T-helper 17 cell (primary cell): ENCODE results near the gene GALNT13. TPM values are rescaled to one million over a fixed set of nuclear protein-coding genes. Genes with fewer than 3 reads are reported as not detected.
"Not testable (repeated sequence)": the region's sequence is repeated elsewhere in the genome, so short reads cannot be mapped to it uniquely, and the experiment has no call there.

Experiments used
- ATAC-seq: fragments of 150-1000 bp; cut with Tn5 transposase; 2 replicates; pipeline ENCODE4 v1.10.0; 2021; ENCODE audit warnings: mild to moderate bottlenecking, moderate library complexity
- DNase-seq, 3 donors: peaks; one replicate each; pipeline versions ENCODE4 v3.0.0 to v3.0.0-alpha.2; 2020 to 2021
- H3K9me3 ChIP-seq: one replicate; pipeline ENCODE4 v1.7.0; 2013; ENCODE audit warnings: low read length, mild to moderate bottlenecking; ENCODE audit not compliant: control insufficient read depth, poor library complexity, severe bottlenecking
- H3K27ac Mint-ChIP-seq: one replicate; pipeline ENCODE4 v1.8.0; 2022; ENCODE audit warnings: mild to moderate bottlenecking, moderate library complexity, mixed read lengths
- H3K27me3 Mint-ChIP-seq: one replicate; pipeline ENCODE4 v1.8.0; 2022; ENCODE audit warnings: mixed read lengths
- H3K36me3 Mint-ChIP-seq: one replicate; pipeline ENCODE4 v1.8.0; 2022; ENCODE audit warnings: low read depth, mixed read lengths
- H3K4me1 Mint-ChIP-seq: one replicate; pipeline ENCODE4 v1.8.0; 2022; ENCODE audit warnings: mild to moderate bottlenecking, mixed read lengths
- H3K4me3 Mint-ChIP-seq: one replicate; pipeline ENCODE4 v1.8.0; 2022; ENCODE audit warnings: mild to moderate bottlenecking, moderate library complexity, mixed read lengths
- total RNA-seq, 4 donors: library from RNA in 2 of 4; stranded (reverse) in 2 of 4; gene quantifications; one replicate each; pipeline ENCODE4 v1.2.3 and lab custom pipeline; 2022 to 2026

The GALNT13 gene
- total RNA-seq, 2 donors from 2014 or later, result not detected

DNA sequence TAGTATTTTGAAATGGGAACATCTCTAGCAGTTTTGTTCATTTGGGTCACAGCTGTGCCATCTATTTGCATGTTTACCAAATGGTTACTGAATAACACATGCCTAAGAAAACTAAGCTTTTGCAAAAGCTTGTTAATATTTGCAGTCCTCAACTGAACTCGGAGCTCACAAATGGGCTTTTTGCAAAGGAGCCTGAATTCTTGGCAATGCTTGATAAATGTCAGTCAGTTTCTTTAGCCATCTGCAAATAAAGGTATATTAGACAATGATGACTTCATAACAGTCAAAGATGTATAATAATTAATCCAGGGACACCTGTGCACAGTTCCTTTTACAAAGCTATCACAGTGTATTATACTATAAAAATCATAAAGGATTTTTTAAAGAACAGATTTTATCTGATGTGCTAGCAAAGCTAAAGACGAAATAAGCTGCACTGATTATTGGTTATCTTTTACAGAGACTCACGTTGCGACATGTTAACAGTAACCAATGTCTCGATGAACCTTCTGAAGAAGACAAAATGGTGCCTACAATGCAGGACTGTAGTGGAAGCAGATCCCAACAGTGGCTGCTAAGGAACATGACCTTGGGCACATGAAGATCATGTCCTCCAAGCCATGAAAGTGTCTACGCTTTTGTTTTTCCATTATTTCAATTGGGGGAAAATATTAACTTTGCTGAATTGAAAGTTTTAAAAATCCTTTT is 578.4 kb downstream of the GALNT13 start:
- DNase-seq (no peak), ATAC-seq (no peak)
- no peaks in the 10 kb centered on the region for H3K4me1 Mint-ChIP-seq
- no peak overlapping the region for H3K4me3 Mint-ChIP-seq
- H3K27ac Mint-ChIP-seq, result no peak overlapping the region
- H3K36me3 Mint-ChIP-seq, result no peaks in the 10 kb centered on the region
- no peaks in the 10 kb centered on the region for H3K27me3 Mint-ChIP-seq
- no peaks in the 10 kb centered on the region for H3K9me3 ChIP-seq

DNA sequence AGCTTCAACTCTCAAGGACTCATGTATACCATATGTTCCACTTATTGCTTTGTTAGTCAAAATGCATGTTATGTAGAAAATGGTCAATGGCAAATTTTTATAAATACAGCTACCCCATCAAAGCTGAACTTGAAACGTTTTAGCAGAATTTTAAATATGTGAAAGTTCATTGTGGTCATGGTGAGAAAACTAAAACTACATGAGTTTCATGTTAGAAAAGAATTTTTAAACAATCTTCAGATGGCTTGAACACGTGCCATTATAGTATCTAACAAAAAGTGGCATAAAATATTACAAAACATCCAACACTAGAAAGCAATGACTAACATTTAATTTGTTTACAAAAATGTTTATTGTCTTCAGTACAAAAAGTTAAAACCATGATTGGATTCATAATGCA is 580.7 kb downstream of the GALNT13 start:
- Mint-ChIP-seq H3K4me1 (no peaks in the 10 kb centered on the region), H3K27me3 (no peaks in the 10 kb centered on the region), H3K27ac (no peak overlapping the region), H3K4me3 (no peak overlapping the region), H3K36me3 (no peaks in the 10 kb centered on the region)
- ATAC-seq (no peak), DNase-seq (no peak)
- no peaks in the 10 kb centered on the region for H3K9me3 ChIP-seq

DNA sequence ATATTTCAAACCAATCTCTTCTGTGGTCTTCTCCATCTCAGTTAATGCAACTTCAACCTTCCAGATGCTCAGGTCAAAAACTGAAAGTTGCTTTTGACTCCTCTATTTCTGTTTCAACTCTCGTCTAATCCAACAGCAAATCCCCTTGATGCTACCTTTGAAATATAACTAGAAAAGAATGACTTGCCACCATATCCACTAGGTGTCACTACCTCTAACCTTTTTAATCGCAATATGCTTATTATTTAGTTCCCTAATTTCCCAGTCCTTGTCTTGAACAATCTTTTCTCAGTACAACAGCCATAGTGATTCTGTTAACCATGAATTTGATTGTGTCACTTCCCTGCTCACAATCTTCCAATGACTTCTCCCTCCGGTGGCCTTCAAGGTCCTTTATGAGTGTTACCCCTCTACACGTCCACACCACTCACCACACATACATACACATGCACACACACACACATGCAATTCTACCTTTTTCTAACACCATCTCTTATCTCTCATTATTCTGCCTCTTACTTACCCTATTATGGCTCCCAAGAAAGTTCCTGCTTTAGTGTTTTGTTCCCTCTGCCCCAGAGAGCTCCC is 581.3 kb downstream of the GALNT13 start:
- H3K27ac Mint-ChIP-seq, result no peak overlapping the region
- H3K4me3 Mint-ChIP-seq, result no peak overlapping the region
- H3K36me3 Mint-ChIP-seq, result no peaks in the 10 kb centered on the region
- H3K9me3 ChIP-seq, result no peaks in the 10 kb centered on the region
- ATAC-seq, result no peak
- no peaks in the 10 kb centered on the region for H3K4me1 Mint-ChIP-seq
- DNase-seq, result no peak
- no peaks in the 10 kb centered on the region for H3K27me3 Mint-ChIP-seq

DNA sequence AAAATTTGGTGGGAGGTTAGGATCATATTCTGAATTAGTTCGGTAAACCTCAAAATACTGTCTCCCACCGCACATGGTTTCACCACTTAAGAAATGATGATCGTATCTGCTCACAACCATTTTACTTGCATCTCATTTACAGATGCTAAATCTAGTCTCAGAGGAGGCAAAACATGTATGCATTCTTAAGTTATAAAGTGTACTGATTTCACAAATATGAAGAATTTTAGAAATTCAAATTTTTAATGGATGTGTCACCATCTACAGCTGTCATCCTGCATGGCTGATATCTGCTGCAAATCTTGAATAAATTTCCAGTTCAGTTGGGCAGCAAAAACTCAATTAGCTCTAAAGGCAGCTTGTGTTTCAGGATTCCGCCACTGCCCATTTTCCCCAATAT is 583.4 kb downstream of the GALNT13 start:
- no peaks in the 10 kb centered on the region for H3K27me3 Mint-ChIP-seq
- H3K27ac Mint-ChIP-seq, result no peak overlapping the region
- H3K36me3 Mint-ChIP-seq, result no peaks in the 10 kb centered on the region
- no peaks in the 10 kb centered on the region for H3K9me3 ChIP-seq
- ATAC-seq (no peak), DNase-seq (no peak)
- H3K4me3 Mint-ChIP-seq, result no peak overlapping the region
- no peaks in the 10 kb centered on the region for H3K4me1 Mint-ChIP-seq

DNA sequence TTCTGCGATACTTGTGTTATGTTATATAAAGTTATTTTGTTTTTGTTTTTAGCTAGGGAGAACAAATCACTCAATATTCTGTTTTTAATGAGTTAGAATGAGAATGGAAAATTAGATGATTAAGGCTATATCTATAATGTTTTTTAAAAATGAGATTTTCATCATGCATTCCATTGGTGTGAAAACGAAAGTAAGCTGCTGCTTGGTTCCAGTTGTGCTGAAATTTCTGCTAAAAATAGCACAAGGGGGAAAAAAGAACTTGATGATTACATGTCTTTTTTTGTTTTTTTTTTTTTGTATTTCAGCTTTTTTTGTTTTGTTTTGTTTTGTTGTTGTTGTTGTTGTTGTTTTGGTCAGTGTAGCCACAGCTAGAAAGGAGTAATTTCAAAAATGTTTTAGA is 584.1 kb downstream of the GALNT13 start:
- DNase-seq, result no peak
- no peak for ATAC-seq
- Mint-ChIP-seq H3K27me3 (no peaks in the 10 kb centered on the region), H3K36me3 (no peaks in the 10 kb centered on the region), H3K27ac (no peak overlapping the region), H3K4me1 (no peaks in the 10 kb centered on the region), H3K4me3 (no peak overlapping the region)
- H3K9me3 ChIP-seq, result no peaks in the 10 kb centered on the region

DNA sequence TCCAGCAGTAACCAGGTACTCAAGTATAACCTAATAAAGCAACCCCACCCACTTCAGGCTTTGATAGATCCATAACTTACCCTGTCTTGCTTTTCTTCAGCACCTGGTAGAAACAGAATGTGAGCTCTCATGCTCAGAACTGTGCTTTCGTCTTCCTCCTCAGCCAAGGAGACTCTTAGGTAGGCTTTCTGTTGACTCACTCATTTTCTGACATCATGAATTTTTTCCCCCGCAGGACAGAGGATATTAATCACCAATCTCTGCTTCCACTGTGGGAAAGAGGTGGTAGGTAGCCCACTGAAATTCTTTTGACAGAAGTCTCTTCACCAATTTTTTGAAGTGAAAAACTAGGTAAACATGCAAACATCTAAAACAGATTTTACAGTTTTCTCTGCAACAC is 585.6 kb downstream of the GALNT13 start:
- H3K4me3 Mint-ChIP-seq, result no peak overlapping the region
- no peaks in the 10 kb centered on the region for H3K36me3 Mint-ChIP-seq
- no peak overlapping the region for H3K27ac Mint-ChIP-seq
- H3K9me3 ChIP-seq, result no peaks in the 10 kb centered on the region
- ATAC-seq (no peak), DNase-seq (no peak)
- H3K4me1 Mint-ChIP-seq, result no peaks in the 10 kb centered on the region
- H3K27me3 Mint-ChIP-seq, result no peaks in the 10 kb centered on the region

DNA sequence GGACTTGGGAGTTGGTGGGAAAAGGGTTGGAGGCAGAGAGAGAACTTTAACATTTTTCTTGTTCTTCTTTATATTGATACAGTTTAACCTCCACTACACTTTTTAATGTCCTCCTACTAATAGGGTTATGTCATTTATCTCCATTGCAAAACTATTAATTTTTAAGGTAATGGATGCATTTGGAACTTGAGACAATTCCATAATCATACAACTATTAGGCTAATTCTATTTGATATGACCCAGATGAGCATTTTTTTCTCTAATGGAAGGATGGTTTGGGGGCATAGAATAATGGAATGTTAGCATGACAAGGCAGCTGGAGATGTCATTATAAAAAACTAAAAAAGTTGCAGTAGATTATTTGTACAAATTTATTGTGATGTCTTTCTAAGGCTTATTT is 587.6 kb downstream of the GALNT13 start:
- ATAC-seq, result no peak
- no peaks in the 10 kb centered on the region for H3K36me3 Mint-ChIP-seq
- DNase-seq, result no peak
- H3K4me1 Mint-ChIP-seq, result no peaks in the 10 kb centered on the region
- H3K27ac Mint-ChIP-seq, result no peak overlapping the region
- no peak overlapping the region for H3K4me3 Mint-ChIP-seq
- no peaks in the 10 kb centered on the region for H3K27me3 Mint-ChIP-seq
- no peaks in the 10 kb centered on the region for H3K9me3 ChIP-seq

DNA sequence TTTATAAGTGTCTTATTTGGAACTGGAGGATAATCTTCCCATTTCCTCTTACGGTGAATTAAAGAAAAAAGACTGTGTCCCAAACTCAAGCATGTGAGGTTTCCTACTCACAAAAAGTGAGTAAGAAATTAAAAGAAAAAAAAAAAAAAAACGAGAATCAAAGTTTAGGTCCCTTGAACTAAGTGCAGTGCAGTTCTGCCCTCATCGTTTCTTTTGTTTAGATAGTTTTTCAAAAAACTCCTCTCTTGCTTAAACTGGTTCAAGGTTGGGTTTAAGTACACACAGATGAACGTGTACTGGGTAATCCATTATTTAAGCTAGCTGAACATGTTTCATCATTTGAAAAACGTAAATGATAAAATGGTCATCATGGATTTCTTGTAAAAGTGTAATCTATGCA is 590.9 kb downstream of the GALNT13 start:
- DNase-seq, result no peak
- Mint-ChIP-seq H3K36me3 (no peaks in the 10 kb centered on the region), H3K4me3 (no peak overlapping the region), H3K4me1 (no peaks in the 10 kb centered on the region), H3K27ac (no peak overlapping the region), H3K27me3 (no peaks in the 10 kb centered on the region)
- no peak for ATAC-seq
- H3K9me3 ChIP-seq, result no peaks in the 10 kb centered on the region

DNA sequence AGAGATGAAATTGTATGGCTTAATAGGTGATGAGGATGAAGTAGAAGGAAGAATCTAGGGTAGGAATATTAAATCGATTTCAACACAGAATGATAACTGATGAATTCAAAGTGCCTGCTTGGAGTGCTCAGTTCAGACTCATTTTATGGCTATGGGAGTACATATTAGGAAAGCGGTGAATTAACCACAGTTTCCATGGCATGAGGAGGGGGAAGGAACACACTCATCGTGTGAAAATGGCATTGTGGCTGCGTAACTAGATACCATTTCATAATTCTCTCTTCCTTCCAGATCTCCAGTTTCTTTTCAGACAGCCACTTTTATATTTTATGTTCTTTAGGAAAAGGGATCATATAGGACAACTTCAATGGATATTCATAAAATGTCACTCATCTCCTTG is 594.5 kb downstream of the GALNT13 start:
- H3K9me3 ChIP-seq, result no peaks in the 10 kb centered on the region
- DNase-seq, result no peak
- no peak overlapping the region for H3K27ac Mint-ChIP-seq
- no peak for ATAC-seq
- H3K36me3 Mint-ChIP-seq, result no peaks in the 10 kb centered on the region
- H3K4me1 Mint-ChIP-seq, result no peaks in the 10 kb centered on the region
- H3K27me3 Mint-ChIP-seq, result no peaks in the 10 kb centered on the region
- no peak overlapping the region for H3K4me3 Mint-ChIP-seq

DNA sequence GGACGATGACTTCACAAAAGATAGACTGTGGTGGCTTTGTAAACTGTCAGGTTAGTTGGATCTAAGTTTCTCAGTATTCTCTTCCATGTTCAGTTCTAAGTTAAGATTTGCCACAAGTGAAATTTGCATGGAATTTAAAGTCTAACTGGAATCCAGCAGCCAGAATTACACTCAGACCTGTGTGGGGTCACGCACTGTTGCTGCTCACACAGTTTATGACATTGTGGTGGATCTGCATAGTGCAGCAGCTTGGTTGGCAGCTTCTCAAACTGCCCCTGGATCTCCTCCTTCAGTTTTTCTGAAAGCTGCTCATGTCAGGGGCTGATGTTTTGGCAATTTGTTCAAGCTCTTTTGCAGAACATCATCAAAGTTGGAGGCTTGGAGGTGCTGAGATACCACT is 598.7 kb downstream of the GALNT13 start:
- Mint-ChIP-seq H3K27me3 (no peaks in the 10 kb centered on the region), H3K4me3 (no peak overlapping the region), H3K27ac (no peak overlapping the region), H3K36me3 (no peaks in the 10 kb centered on the region), H3K4me1 (no peaks in the 10 kb centered on the region)
- no peak for ATAC-seq
- H3K9me3 ChIP-seq, result no peaks in the 10 kb centered on the region
- no peak for DNase-seq

DNA sequence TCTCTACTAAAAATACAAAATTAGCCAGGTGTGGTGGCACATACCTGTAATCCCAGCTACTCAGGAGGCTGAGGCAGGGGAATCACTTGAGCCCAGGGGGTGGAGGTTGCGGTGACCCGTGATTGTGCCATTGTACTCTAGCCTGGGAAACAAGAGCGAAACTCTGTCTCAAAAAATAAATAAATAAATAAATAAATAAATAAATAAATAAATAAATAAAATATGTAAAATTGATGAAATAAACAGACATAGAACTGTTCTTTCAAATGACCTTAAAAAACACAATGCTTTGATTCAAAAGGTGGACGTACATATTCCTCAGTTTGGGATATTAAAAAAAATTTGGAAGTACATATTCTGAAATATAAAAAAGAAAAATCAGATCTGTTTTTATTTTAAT is 599.8 kb downstream of the GALNT13 start:
- H3K4me3 Mint-ChIP-seq, H3K9me3 ChIP-seq, DNase-seq, H3K27ac Mint-ChIP-seq, ATAC-seq, H3K4me1 Mint-ChIP-seq, H3K36me3 Mint-ChIP-seq, H3K27me3 Mint-ChIP-seq: not testable (repeated sequence)

DNA sequence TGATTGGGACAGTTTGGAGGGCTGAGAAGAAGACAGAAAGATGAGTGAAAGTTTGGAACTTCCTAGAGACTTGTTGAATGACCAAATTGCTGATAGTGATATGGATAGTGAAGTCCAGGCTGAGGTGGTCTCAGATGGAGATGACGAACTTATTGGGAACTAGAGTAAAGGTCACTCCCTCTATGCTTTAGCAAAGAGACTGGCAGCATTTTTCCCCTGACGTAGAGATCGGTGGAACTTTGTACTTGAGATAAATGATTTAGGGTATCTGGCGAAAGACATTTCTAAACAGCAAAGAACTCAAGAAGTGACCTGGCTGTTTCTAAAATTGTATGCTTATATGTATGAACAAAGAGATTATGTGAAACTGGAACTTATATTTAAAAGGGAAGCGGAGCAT is 605.6 kb downstream of the GALNT13 start:
- H3K4me3 Mint-ChIP-seq, result no peak overlapping the region
- H3K27ac Mint-ChIP-seq, result no peak overlapping the region
- ATAC-seq (no peak), DNase-seq (no peak)
- no peaks in the 10 kb centered on the region for H3K9me3 ChIP-seq
- H3K27me3 Mint-ChIP-seq, result no peaks in the 10 kb centered on the region
- no peaks in the 10 kb centered on the region for H3K4me1 Mint-ChIP-seq
- no peaks in the 10 kb centered on the region for H3K36me3 Mint-ChIP-seq

DNA sequence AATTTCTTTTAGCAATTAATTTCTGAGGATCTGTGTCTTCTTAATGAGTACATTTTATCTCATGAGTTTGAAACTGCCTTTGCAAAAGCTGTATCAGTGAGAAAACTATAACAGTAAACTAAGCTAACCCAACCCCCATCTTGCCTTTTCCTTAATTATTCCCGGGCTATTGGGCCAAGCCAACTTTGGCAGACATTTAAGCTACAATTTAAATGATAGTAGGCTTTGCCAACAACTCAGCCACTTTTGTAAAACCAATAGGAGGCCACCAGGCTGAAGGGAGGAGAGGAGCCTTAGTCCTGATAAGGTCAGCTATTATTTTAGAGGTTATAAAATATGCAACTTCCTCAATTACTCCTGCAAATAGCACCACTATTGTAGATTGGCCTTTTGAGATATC is 608.8 kb downstream of the GALNT13 start:
- Mint-ChIP-seq H3K4me3 (no peak overlapping the region), H3K4me1 (no peaks in the 10 kb centered on the region), H3K27me3 (no peaks in the 10 kb centered on the region), H3K27ac (no peak overlapping the region), H3K36me3 (no peaks in the 10 kb centered on the region)
- no peak for DNase-seq
- no peaks in the 10 kb centered on the region for H3K9me3 ChIP-seq
- ATAC-seq, result no peak

DNA sequence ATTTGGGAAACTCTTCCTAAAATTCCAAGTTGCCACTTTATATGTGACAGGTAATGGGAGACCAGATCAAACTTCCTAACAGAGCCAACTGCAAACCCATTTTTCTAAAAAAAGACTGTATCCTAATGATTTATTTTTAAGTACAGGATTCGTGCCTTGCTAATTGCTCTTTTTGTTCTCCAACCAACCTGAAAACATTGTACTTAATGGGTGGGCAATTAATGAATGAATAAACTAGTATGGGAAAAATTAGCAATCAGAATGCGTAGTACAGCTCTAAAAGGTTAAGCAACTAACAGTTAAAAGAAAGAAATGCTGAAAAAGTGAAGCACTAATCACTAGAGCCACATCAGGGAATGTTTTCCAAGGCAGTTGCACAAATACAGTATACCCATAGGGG is 609.6 kb downstream of the GALNT13 start:
- Mint-ChIP-seq H3K36me3 (no peaks in the 10 kb centered on the region), H3K4me3 (no peak overlapping the region), H3K27me3 (no peaks in the 10 kb centered on the region), H3K27ac (no peak overlapping the region), H3K4me1 (no peaks in the 10 kb centered on the region)
- ATAC-seq (no peak), DNase-seq (no peak)
- no peaks in the 10 kb centered on the region for H3K9me3 ChIP-seq
